Mucosa of descending colon (tissue), 3 donors: ENCODE results near the gene SLC26A8. TPM values are rescaled to one million over a fixed set of nuclear protein-coding genes. Genes with fewer than 3 reads are reported as not detected.

ENCODE experiments used
- ATAC-seq: fragments of 200-7000 bp; cut with Tn5 transposase; one replicate; pipeline ENCODE4 v1.9.1; 2020; ENCODE audit warnings: mild to moderate bottlenecking, moderate library complexity
- DNase-seq, 3 donors: peaks; one replicate each; pipeline ENCODE4 v3.0.0-alpha.2; 2020
- H3K36me3 ChIP-seq: fragments of 200-600 bp; one replicate; pipeline ENCODE4 v1.8.0; 2021; ENCODE audit warnings: low read depth, mild to moderate bottlenecking
- H3K4me1 ChIP-seq: fragments of 200-600 bp; one replicate; pipeline ENCODE4 v1.8.0; 2021; ENCODE audit warnings: low read depth, mild to moderate bottlenecking
- H3K4me3 ChIP-seq: fragments of 200-600 bp; one replicate; pipeline ENCODE4 v1.8.0; 2021; ENCODE audit warnings: mild to moderate bottlenecking
- H3K9me3 ChIP-seq: fragments of 200-600 bp; one replicate; pipeline ENCODE4 v1.8.0; 2021; ENCODE audit warnings: mild to moderate bottlenecking
- intact Hi-C, 2 donors: fragments of 100-400 bp; cut with DNase I in 1 of 2; cut with micrococcal nuclease in 1 of 2; formaldehyde crosslinking; loops; one replicate each; pipeline versions ENCODE4 v1.11.0 to v1.11.1; 2022; cut with DNase I, micrococcal nuclease
- long read RNA-seq, 2 donors: library from polyadenylated mRNA; unstranded; transcript quantifications; one replicate each; pipeline ENCODE4 v2.0.0, GENCODE V29; 2019 to 2021
- total RNA-seq, 3 donors: library from RNA; stranded (reverse); fragmentation: NEBNext Ultra II Directional in 2 of 3; extraction: Animal tissue kit (Norgen Biotek cat#: 25700) in 2 of 3; gene quantifications; one replicate each; pipeline versions ENCODE4 v1.2.1 to v1.2.4, GENCODE V29; 2021 to 2023
- TF ChIP-seq, protein P1 (sequence below): fragments of 200-600 bp; IDR thresholded peaks from one replicate; pipeline ENCODE4 v1.8.0; 2022; ENCODE audit warnings: antibody characterized with exemption, mild to moderate bottlenecking
- donor health status: DM: no; HTN: no; CAD: no; lungs with moderate emphysema.
- donor health status: DM: no; HTN: no; CAD: no.
- donor health status: DM: no; HTN: yes; CAD: no.

SLC26A8 gene, protein sequence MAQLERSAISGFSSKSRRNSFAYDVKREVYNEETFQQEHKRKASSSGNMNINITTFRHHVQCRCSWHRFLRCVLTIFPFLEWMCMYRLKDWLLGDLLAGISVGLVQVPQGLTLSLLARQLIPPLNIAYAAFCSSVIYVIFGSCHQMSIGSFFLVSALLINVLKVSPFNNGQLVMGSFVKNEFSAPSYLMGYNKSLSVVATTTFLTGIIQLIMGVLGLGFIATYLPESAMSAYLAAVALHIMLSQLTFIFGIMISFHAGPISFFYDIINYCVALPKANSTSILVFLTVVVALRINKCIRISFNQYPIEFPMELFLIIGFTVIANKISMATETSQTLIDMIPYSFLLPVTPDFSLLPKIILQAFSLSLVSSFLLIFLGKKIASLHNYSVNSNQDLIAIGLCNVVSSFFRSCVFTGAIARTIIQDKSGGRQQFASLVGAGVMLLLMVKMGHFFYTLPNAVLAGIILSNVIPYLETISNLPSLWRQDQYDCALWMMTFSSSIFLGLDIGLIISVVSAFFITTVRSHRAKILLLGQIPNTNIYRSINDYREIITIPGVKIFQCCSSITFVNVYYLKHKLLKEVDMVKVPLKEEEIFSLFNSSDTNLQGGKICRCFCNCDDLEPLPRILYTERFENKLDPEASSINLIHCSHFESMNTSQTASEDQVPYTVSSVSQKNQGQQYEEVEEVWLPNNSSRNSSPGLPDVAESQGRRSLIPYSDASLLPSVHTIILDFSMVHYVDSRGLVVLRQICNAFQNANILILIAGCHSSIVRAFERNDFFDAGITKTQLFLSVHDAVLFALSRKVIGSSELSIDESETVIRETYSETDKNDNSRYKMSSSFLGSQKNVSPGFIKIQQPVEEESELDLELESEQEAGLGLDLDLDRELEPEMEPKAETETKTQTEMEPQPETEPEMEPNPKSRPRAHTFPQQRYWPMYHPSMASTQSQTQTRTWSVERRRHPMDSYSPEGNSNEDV
- total RNA-seq, result 1 to 10 TPM in 1 of 3 donors, under 1 TPM in 2; 0.28 to 1.0 (median 0.35) TPM
- long read RNA-seq, donor 1, partial matches to known transcripts, result 0 of 2 reads
- long read RNA-seq, donor 1, other reads (novel, unspliced or antisense), result 2 of 2 reads
- long read RNA-seq, donor 2, partial matches to known transcripts, result 0 of 1 reads
- long read RNA-seq, donor 2, other reads (novel, unspliced or antisense), result 1 of 1 reads

DNA sequence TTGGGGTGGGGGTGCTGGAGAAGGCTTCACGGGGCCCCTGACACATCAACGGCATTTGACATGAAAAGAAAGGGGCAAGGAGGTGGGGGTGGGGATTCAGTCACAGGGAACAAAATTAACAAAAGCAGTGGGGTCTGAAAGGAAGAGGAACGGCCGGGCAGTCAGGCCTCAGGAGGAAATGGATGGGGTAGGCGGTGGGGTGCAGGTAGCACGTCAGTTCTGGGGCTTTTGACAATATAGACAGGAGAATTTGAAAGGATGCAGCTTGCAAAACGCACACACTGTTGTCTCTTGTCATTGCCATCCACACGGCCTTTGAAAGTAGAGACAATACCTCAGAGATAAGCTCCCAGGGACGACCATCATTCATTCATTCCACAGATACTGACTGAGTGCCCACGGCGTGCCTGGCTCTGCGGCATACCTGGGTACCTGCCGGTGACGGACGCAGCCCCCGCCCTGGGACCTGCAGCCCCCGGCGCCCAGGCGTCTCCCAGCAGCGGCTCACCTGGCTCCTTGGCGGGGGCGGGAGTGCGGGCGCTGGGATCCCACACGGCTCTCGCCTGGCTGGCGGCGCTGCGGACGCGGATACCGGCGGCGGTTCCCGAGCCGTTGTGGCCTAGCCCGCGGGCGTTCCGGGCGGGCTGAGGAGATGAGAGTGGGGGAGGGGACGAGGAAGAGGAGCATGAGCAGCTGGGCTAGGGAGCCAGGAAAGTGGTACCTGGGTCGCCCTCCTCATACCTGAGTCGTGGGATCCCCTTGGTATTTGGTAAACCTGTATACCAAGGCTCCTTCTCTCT is at the start of gene SLC26A8:
SLC26A8 (minus strand) TSS at position 646 of the 800 bp plus-strand sequence. CDS start 4,934 bp downstream, outside the sequence.
- TF ChIP-seq, protein P1, sequence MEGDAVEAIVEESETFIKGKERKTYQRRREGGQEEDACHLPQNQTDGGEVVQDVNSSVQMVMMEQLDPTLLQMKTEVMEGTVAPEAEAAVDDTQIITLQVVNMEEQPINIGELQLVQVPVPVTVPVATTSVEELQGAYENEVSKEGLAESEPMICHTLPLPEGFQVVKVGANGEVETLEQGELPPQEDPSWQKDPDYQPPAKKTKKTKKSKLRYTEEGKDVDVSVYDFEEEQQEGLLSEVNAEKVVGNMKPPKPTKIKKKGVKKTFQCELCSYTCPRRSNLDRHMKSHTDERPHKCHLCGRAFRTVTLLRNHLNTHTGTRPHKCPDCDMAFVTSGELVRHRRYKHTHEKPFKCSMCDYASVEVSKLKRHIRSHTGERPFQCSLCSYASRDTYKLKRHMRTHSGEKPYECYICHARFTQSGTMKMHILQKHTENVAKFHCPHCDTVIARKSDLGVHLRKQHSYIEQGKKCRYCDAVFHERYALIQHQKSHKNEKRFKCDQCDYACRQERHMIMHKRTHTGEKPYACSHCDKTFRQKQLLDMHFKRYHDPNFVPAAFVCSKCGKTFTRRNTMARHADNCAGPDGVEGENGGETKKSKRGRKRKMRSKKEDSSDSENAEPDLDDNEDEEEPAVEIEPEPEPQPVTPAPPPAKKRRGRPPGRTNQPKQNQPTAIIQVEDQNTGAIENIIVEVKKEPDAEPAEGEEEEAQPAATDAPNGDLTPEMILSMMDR, result no peak
- intact Hi-C loops, result no loop called here
- Histone ChIP-seq H3K36me3 (no peaks in the 10 kb centered on the region), H3K4me3 (no peak within 1 kb of the TSS), H3K4me1 (no peaks in the 10 kb centered on the region), H3K9me3 (no peaks in the 10 kb centered on the region)
- DNase-seq, result no peak
- ATAC-seq, result no peak

DNA sequence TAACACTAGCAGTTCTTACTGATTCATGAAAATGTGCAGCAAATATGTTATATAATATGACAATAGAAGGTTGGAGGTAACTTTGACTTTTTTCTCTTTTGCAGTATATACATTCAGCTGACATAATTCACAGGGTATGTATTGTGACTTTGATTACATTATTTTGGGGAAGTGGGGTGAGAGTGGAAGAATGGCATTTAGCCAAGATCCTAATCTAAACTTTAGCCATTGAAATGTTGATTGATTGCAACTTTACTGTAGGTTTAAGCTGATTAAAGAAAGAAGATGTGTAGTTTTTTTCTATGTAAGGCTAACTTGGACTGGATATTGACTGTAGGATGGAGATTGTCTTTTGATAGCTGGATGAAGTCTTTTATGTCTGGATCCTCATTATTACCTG is 49.1 kb upstream of the SLC26A8 start:
- H3K9me3 ChIP-seq, result no peaks in the 10 kb centered on the region
- no peaks in the 10 kb centered on the region for H3K36me3 ChIP-seq
- TF ChIP-seq, protein P1, result no peak
- no peaks in the 10 kb centered on the region for H3K4me1 ChIP-seq
- ATAC-seq (no peak), DNase-seq (no peak)
- intact Hi-C loops, result no loop called here
- no peak overlapping the region for H3K4me3 ChIP-seq

DNA sequence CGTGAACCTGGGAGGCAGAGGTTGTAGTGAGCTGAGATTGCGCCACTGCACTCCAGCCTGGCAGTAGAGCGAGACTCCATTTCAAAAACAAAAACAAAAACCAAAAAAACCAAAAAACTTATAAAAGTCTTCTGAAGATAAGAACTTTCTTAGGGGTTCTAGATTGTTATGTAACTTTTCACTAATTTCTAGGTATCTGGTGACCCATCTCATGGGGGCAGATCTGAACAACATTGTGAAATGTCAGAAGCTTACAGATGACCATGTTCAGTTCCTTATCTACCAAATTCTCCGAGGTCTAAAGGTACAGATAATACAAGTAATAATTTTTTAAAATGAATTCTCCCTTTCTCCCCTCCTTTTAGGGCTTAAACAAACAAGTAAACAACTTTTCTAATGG is 48.2 kb upstream of the SLC26A8 start:
- no peaks in the 10 kb centered on the region for H3K36me3 ChIP-seq
- H3K4me3 ChIP-seq, result no peak overlapping the region
- H3K9me3 ChIP-seq, result no peaks in the 10 kb centered on the region
- DNase-seq (no peak), ATAC-seq (no peak)
- TF ChIP-seq, protein P1, result no peak
- intact Hi-C loops, result no loop called here
- peaks cover 5% of the 10 kb centered on the region for H3K4me1 ChIP-seq

DNA sequence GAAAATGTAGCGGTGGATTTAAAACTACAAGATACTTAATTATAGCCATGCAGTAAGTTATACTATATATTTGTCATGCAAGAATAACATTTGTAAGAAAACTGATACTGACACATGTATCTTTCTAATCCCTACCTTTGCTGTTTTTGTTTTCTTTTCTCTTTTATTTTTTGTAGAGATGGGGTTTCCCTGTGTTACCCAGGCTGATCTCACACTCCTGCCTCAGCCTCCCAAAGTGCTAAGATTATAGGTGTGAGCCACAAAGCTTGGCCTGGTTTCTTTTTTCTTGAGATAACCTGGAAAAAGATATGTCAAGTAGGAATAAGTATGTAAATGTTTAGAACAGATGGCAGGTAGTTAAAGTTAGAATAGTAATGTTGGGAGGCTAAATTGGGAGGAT is 47.3 kb upstream of the SLC26A8 start:
- ATAC-seq, result no peak
- Histone ChIP-seq H3K36me3 (no peaks in the 10 kb centered on the region), H3K4me3 (no peak overlapping the region), H3K9me3 (no peaks in the 10 kb centered on the region), H3K4me1 (peaks cover 12% of the 10 kb centered on the region)
- TF ChIP-seq, protein P1, result no peak
- DNase-seq, result no peak
- intact Hi-C loops, result no loop called here

DNA sequence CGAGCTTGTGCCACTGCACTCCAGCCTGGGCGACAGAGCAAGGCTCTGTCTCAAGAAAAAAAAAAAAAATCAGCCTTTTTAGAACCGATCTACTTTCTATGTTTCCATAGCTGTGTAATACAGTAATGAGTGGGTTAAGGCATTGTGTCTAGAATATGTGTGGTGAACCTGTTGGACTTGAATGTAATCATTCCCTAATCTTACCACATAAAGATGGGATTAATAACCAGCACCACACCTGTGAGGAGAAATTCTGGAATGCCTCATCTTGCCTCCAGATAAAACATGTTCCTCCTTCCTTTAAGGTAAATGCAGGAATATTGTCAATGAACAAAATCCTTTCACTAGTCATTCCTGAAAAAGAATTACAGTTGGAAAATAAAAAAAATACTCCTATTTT is 46.8 kb upstream of the SLC26A8 start:
- no peak for ATAC-seq
- no peaks in the 10 kb centered on the region for H3K36me3 ChIP-seq
- TF ChIP-seq, protein P1, result no peak
- no peaks in the 10 kb centered on the region for H3K9me3 ChIP-seq
- no peak overlapping the region for H3K4me3 ChIP-seq
- peaks cover 17% of the 10 kb centered on the region for H3K4me1 ChIP-seq
- intact Hi-C loops, result no loop called here
- DNase-seq, result no peak
